ENCODE data around the gene TRIB2. TPM values are rescaled to one million over a fixed set of nuclear protein-coding genes. Genes with fewer than 3 reads are reported as not detected.

TRIB2 gene
- total RNA-seq, 1 donor from 2014 or later = 57.8 TPM

DNA sequence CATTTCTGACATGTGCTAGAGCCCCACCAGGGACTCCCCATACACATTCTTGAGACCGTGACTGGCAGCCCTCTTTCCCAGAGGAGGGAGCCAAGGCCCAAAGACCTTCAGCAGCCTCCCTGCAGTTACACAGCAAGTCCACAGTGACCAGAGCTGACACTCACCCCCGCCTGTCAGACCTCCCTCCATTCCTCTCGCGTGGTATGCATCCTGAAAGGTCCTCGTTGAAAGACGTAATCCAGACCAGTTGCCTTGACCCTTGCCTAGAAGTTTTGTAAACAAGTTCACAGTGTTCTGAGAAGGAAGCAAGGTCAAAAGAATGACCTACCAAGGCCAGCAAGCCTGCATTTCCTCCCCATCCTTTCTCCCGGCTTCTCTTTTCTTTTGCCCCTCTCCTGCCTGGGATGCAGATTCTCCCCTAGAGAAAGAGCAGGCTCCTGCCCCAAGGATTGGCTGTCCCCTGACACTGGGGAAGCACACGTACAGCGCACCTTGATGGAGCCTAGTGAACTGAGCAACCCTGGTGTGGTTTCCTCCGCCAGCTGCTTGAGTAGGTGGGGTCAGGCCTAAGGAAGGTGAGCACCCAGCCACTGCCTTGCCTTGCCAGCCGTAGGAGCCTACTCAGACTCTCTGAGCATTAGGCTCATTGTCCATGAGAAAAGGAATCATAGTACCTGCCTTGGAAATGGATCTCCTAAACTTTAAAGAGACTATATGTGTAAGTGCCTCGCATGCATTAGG is 18.3 kb downstream of the TRIB2 start:
- Mint-ChIP-seq H3K9me3 (ENCODE audit: low read depth) (no peaks in the 10 kb centered on the region), H3K27me3 (no peaks in the 10 kb centered on the region), H3K4me3 (ENCODE audit: low read depth) (no peak overlapping the region), H3K36me3 (ENCODE audit: insufficient read depth) (peaks cover 25% of the 10 kb centered on the region), H3K4me1 (ENCODE audit: low read depth) (peaks cover 8% of the 10 kb centered on the region), H3K27ac (no peak overlapping the region)
- no peak for DNase-seq (ENCODE audit: low spot score, unreplicated experiment)
- TF ChIP-seq, protein P1, sequence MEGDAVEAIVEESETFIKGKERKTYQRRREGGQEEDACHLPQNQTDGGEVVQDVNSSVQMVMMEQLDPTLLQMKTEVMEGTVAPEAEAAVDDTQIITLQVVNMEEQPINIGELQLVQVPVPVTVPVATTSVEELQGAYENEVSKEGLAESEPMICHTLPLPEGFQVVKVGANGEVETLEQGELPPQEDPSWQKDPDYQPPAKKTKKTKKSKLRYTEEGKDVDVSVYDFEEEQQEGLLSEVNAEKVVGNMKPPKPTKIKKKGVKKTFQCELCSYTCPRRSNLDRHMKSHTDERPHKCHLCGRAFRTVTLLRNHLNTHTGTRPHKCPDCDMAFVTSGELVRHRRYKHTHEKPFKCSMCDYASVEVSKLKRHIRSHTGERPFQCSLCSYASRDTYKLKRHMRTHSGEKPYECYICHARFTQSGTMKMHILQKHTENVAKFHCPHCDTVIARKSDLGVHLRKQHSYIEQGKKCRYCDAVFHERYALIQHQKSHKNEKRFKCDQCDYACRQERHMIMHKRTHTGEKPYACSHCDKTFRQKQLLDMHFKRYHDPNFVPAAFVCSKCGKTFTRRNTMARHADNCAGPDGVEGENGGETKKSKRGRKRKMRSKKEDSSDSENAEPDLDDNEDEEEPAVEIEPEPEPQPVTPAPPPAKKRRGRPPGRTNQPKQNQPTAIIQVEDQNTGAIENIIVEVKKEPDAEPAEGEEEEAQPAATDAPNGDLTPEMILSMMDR (IDR thresholded peaks at IDR 0.05; ENCODE audit: unreplicated experiment) = no peak

DNA sequence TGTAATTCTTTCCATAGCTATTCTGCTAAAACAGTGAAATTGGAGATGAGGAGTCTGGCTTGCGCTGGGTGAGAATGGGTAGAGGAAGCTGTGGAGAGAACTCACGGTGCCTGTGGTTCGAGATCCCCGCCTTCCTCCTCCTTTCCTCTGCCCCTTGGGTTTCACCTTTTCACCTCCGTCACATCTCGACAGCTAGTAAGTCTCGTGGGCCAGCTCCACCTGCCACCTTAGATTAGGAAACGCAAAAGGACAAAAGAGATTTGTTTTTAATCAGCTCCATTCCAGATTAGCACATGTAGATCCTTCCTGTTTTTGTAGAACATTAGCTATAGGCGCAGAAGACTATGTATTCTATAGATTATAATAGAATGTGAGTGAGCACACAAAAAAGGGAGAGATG is 20.6 kb downstream of the TRIB2 start:
- Mint-ChIP-seq H3K9me3 (ENCODE audit: low read depth) (no peaks in the 10 kb centered on the region), H3K4me3 (ENCODE audit: low read depth) (no peak overlapping the region), H3K27me3 (no peaks in the 10 kb centered on the region), H3K27ac (peak overlapping the region; percentile 38), H3K4me1 (ENCODE audit: low read depth) (peaks cover 10% of the 10 kb centered on the region), H3K36me3 (ENCODE audit: insufficient read depth) (peaks cover 28% of the 10 kb centered on the region)
- TF ChIP-seq, protein P1 (IDR thresholded peaks at IDR 0.05; ENCODE audit: unreplicated experiment) = no peak
- DNase-seq (ENCODE audit: low spot score, unreplicated experiment) = no peak

DNA sequence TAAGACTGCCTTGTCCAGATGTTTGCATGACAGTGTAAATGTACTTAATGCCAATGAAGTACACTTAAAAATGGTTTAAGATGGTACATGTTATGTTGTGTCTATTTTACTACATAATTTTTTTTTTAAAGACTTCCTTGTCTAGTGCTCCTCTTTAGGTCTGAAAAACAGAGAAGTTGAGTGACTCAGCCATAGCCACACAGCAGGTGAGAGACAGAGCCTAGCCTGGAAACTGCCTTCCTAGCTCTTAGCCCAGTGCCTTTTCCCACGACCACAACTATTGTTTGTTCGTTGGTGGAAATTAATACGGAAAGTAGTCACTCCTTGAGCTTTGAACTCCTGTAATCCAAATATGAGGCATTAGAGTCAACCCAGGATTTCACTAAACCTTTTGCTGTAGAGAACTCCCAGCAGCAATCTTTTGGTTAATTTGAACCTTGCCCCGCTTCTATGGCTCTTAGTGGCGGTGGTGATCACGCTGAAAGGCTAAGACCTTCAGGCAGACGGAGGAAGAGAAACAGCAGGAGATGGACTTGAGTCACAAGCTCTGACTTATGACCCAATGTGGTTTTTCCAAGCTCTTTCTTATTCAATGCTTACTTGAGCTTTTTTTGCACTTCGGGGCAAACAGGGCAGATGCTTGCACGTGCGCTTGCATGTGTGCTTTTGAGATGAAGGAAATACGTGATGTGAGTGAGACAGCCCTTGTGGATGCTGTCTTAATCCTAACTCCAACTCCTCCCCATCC is 21.2 kb downstream of the TRIB2 start:
- Mint-ChIP-seq H3K9me3 (ENCODE audit: low read depth) (no peaks in the 10 kb centered on the region), H3K27me3 (no peaks in the 10 kb centered on the region), H3K36me3 (ENCODE audit: insufficient read depth) (peaks cover 30% of the 10 kb centered on the region), H3K4me3 (ENCODE audit: low read depth) (no peak overlapping the region), H3K27ac (no peak overlapping the region), H3K4me1 (ENCODE audit: low read depth) (peaks cover 10% of the 10 kb centered on the region)
- no peak for DNase-seq (ENCODE audit: low spot score, unreplicated experiment)
- TF ChIP-seq, protein P1 (IDR thresholded peaks at IDR 0.05; ENCODE audit: unreplicated experiment) = no peak

DNA sequence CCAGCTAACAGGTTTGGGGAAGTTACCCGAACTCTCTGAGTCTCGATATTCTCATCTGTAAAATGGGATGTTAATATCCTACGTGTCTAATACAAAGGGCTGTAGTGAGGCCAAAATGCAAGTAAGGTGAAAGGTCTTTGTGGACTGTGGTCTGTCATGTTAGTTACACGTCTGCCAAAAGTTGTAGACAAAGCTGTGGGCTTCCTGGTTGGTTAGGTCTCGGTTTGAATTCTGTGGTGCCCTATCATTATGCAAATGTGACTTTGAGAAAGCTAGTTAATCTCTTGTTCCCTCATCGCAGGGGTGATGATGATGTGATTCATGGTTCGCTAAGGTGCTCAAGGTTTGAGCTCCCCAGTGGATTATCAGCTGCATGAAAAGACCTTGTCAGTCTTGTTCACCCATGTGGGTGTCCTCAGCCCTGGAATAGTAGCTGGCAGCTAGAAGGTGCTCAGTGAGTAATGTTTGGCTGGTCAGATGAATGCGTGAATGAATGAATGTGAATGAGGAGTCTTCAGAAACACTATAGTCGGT is 23.1 kb downstream of the TRIB2 start:
- TF ChIP-seq, protein P1 (IDR thresholded peaks at IDR 0.05; ENCODE audit: unreplicated experiment) = no peak
- Mint-ChIP-seq H3K36me3 (ENCODE audit: insufficient read depth) (peaks cover 34% of the 10 kb centered on the region), H3K9me3 (ENCODE audit: low read depth) (no peaks in the 10 kb centered on the region), H3K4me3 (ENCODE audit: low read depth) (no peak overlapping the region), H3K4me1 (ENCODE audit: low read depth) (peaks cover 10% of the 10 kb centered on the region), H3K27ac (peak overlapping the region; percentile 18), H3K27me3 (no peaks in the 10 kb centered on the region)
- DNase-seq (ENCODE audit: low spot score, unreplicated experiment) = no peak

DNA sequence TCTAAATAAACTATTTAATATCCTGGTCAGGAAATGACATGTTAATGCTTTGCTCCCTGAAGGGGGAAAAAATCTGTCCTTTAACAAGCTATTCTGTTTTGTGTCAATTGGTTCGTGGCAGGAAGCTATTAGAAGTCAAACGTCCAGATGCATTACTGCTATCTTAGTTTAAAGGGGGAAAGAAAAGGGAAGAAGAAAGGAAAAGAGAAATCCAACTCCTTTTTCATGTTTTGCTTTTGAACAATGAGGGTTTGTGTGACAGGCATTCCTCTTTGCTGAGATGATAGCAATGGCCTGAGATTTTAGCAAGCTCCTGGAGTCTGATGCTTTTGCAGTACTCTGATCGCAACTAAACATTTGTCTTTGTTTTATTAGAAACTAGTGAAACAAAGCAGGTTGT is 24.6 kb downstream of the TRIB2 start:
- Mint-ChIP-seq H3K27ac (peak overlapping the region; percentile 8), H3K36me3 (ENCODE audit: insufficient read depth) (peaks cover 30% of the 10 kb centered on the region)

More for the DNA sequence above, 24.6 kb downstream of the TRIB2 start:
- H3K27me3 Mint-ChIP-seq = no peaks in the 10 kb centered on the region
- H3K9me3 Mint-ChIP-seq (ENCODE audit: low read depth) = no peaks in the 10 kb centered on the region
- DNase-seq (ENCODE audit: low spot score, unreplicated experiment) = no peak
- TF ChIP-seq, protein P1 (IDR thresholded peaks at IDR 0.05; ENCODE audit: unreplicated experiment) = no peak
- H3K4me3 Mint-ChIP-seq (ENCODE audit: low read depth) = no peak overlapping the region
- H3K4me1 Mint-ChIP-seq (ENCODE audit: low read depth) = peaks cover 10% of the 10 kb centered on the region

Data from progenitor cell of endocrine pancreas (in vitro differentiated cells).